Tibial artery (tissue), 4 donors: ENCODE data around the gene CMTR2.

Experiments
- DNase-seq, 2 donors: peaks; one replicate each; pipeline ENCODE4 v3.0.0-alpha.2; 2019
- H3K27ac ChIP-seq, 2 donors: fragments of 200-600 bp; sonication (generic) in 1 of 2; 1 replicate in 1 of 2; 2 replicates in 1 of 2; pipeline ENCODE4 v1.5.1; 2018 to 2019; ENCODE audit warnings: mild to moderate bottlenecking in 1 of 2
- H3K27me3 ChIP-seq, 2 donors: fragments of 200-600 bp; sonication (generic) in 1 of 2; one replicate each; pipeline versions ENCODE4 v1.5.1 to v1.6.0; 2016 to 2019
- H3K36me3 ChIP-seq, 3 donors: fragments of 200-600 bp; sonication (generic) in 2 of 3; one replicate each; pipeline ENCODE4 v1.5.1; 2016 to 2019; ENCODE audit warnings: mild to moderate bottlenecking in 2 of 3
- H3K4me1 ChIP-seq, 4 donors: fragments of 200-600 bp; sonication (generic) in 2 of 4; 1 replicate in 3 of 4; 2 replicates in 1 of 4; pipeline ENCODE4 v1.5.1; 2016 to 2019
- H3K4me3 ChIP-seq, 2 donors: fragments of 200-600 bp; sonication (generic) in 1 of 2; 1 replicate in 1 of 2; 2 replicates in 1 of 2; pipeline ENCODE4 v1.5.1; 2018 to 2019; ENCODE audit warnings: mild to moderate bottlenecking in 2 of 2
- H3K9me3 ChIP-seq, 3 donors: fragments of 200-600 bp; sonication (generic) in 1 of 3; one replicate each; pipeline ENCODE4 v1.5.1; 2016 to 2019
- intact Hi-C: fragments of 100-400 bp; cut with DNase I; formaldehyde crosslinking; loops from one replicate; pipeline ENCODE4 v1.15.0; 2023; ENCODE audit warnings: low total_unique reads
- TF ChIP-seq, protein P1 (sequence below), 2 experiments: fragments of 200-600 bp in 1 of 2; fragments of 450-650 bp in 1 of 2; IDR thresholded peaks; one replicate each; pipeline ENCODE4 v1.5.1; 2017 to 2019; ENCODE audit warnings: antibody characterized with exemption in 2 of 2, mild to moderate bottlenecking in 1 of 2, moderate library complexity in 1 of 2

Gene CMTR2

GRCh38 chr16:71288890-71289731, at the start of gene CMTR2:
TSS of gene CMTR2 (minus strand) at chr16:71289402. CDS start at chr16:71285920, 3,482 bp downstream.
- DNase-seq = peak; percentile 92 to 96
- intact Hi-C loops = no loop called here
- H3K36me3 ChIP-seq = peaks cover 17 to 28% (median 25%) of the 10 kb centered on the region in 3 donors

DNA sequence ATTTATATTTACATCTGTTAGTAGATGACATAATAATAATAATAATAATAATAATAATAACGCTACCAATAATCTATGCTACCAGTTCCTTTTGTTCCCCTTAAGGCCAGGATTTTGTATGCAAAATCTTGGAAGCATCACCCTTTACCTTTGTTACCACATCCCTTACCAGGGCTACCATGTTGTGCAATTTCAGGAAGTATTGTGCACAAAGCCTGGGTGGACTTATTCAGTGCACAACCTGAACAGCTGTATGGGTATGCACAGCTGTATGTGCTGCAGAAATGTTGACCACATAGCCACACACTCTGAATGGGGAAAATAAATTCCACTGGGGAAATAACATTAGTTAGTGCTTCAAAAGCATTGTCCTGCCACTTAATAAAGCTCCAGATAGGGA, 49.4 kb upstream of the CMTR2 start:
- Histone ChIP-seq H3K9me3 (no peaks in the 10 kb centered on the region), H3K27ac (no peak overlapping the region), H3K4me3 (no peak overlapping the region), H3K4me1 (no peaks in the 10 kb centered on the region), H3K27me3 (peaks cover 0 to 15% of the 10 kb centered on the region in 2 donors), H3K36me3 (no peaks in the 10 kb centered on the region)
- intact Hi-C loops = no loop called here
- no peak for DNase-seq
- TF ChIP-seq, protein P1, sequence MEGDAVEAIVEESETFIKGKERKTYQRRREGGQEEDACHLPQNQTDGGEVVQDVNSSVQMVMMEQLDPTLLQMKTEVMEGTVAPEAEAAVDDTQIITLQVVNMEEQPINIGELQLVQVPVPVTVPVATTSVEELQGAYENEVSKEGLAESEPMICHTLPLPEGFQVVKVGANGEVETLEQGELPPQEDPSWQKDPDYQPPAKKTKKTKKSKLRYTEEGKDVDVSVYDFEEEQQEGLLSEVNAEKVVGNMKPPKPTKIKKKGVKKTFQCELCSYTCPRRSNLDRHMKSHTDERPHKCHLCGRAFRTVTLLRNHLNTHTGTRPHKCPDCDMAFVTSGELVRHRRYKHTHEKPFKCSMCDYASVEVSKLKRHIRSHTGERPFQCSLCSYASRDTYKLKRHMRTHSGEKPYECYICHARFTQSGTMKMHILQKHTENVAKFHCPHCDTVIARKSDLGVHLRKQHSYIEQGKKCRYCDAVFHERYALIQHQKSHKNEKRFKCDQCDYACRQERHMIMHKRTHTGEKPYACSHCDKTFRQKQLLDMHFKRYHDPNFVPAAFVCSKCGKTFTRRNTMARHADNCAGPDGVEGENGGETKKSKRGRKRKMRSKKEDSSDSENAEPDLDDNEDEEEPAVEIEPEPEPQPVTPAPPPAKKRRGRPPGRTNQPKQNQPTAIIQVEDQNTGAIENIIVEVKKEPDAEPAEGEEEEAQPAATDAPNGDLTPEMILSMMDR (IDR thresholded peaks at IDR 0.05) = no peak

More at GRCh38 chr16:71288890-71289731, at the start of gene CMTR2:
- Histone ChIP-seq H3K9me3 (no peaks in the 10 kb centered on the region), H3K4me1 (peaks cover 0 to 11% (median 10%) of the 10 kb centered on the region in 4 donors), H3K27ac (peak within 1 kb of the TSS; percentile 84 to 89), H3K4me3 (peak within 1 kb of the TSS; percentile 79 to 81), H3K27me3 (peaks cover 0 to 13% of the 10 kb centered on the region in 2 donors)
- TF ChIP-seq, protein P1 (IDR thresholded peaks at IDR 0.05) = no peak

GRCh38 chr16:71338193-71338592, 49.0 kb upstream of the CMTR2 start:
- H3K4me1 ChIP-seq = no peaks in the 10 kb centered on the region
- H3K36me3 ChIP-seq = no peaks in the 10 kb centered on the region
- DNase-seq = no peak
- intact Hi-C loops = no loop called here
- H3K27ac ChIP-seq = no peak overlapping the region
- TF ChIP-seq, protein P1 (IDR thresholded peaks at IDR 0.05) = no peak
- H3K9me3 ChIP-seq = no peaks in the 10 kb centered on the region
- no peak overlapping the region for H3K4me3 ChIP-seq
- H3K27me3 ChIP-seq = peaks cover 0 to 15% of the 10 kb centered on the region in 2 donors

DNA sequence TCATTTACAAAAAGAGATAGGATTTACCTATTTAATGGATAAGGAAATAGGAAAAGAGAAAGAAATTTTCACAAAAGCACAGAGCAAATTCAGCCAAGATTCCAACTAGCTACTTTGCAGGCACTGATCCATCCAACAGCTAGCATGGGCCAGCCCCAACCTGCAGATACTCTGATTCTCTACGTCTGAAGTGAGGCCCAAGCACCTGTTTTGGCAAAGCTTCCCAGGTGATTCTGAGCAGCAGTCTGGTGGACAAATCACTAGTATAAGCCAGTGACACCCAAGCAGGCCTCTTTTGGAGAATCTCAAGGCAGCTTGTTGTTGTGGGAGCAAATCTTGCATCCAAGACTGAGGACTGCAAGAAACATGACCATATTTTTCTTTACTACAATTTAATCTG, 48.4 kb upstream of the CMTR2 start:
- no peaks in the 10 kb centered on the region for H3K36me3 ChIP-seq
- H3K9me3 ChIP-seq = no peaks in the 10 kb centered on the region
- intact Hi-C loops = no loop called here
- H3K4me3 ChIP-seq = no peak overlapping the region
- peaks cover 0 to 15% of the 10 kb centered on the region in 2 donors for H3K27me3 ChIP-seq
- H3K4me1 ChIP-seq = no peaks in the 10 kb centered on the region
- no peak for DNase-seq
- TF ChIP-seq, protein P1 (IDR thresholded peaks at IDR 0.05) = no peak
- H3K27ac ChIP-seq = no peak overlapping the region

- Histone ChIP-seq H3K4me1 (no peaks in the 10 kb centered on the region), H3K27me3 (no peaks in the 10 kb centered on the region), H3K4me3 (no peak overlapping the region), H3K9me3 (peaks cover 0 to 7% (median 0%) of the 10 kb centered on the region in 3 donors), H3K27ac (no peak overlapping the region), H3K36me3 (no peaks in the 10 kb centered on the region)
- DNase-seq = no peak
- TF ChIP-seq, protein P1 (IDR thresholded peaks at IDR 0.05) = no peak
- intact Hi-C loops = no loop called here
Measured at GRCh38 chr16:71328151-71328550, 38.9 kb upstream of the CMTR2 start.
